B cell (primary cell): ENCODE measurements around the gene CDC42BPB.

Experiments used
- EZH2 ChIP-seq: IDR thresholded peaks from 2 replicates; pipeline ENCODE4 v1.6.1; 2012; ENCODE audit warnings: borderline replicate concordance, low read depth, mild to moderate bottlenecking, moderate library complexity, low read length; ENCODE audit not compliant: insufficient read depth, poor library complexity, severe bottlenecking
- TF ChIP-seq, protein P1 (sequence below): fragments of 200-600 bp; IDR thresholded peaks from one replicate; pipeline ENCODE4 v1.8.0; 2022; ENCODE audit warnings: antibody characterized with exemption, mild to moderate bottlenecking

DNA sequence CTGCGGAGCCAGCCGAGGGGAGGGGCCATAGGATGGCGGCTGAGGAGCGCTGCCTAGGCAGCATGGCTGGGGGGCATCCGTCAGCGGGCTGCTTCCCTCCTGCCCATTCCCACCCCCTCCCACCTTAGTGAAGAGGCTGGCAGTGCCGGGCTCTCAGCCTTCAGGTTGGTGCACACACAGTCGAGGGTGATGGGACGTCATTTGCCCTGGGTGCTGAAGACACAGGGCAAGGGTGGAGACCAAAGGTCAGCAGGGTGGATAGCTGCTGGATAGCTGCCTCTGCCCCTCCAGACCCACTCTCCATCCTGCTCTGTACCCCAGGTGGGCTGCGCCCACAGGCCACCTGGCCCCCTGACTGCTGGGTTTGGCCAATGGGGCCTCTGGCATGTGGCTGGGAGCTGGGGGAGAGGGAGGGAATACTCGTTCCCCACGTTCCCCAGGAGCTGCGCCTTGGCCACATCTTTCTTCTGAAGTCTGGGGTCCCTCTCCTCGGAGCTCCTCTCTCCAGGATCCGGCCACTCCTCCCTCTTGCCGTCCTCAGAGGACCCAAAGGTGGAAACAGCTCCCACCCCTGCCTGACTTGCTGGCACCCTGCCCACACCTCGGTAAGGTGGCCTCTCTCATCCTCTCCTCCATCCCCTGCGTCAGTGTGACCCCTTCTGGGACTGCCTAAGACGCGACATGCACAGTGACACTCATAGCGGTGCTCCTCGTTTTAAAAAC, 11.2 kb upstream of the CDC42BPB start:
- TF ChIP-seq, protein P1, sequence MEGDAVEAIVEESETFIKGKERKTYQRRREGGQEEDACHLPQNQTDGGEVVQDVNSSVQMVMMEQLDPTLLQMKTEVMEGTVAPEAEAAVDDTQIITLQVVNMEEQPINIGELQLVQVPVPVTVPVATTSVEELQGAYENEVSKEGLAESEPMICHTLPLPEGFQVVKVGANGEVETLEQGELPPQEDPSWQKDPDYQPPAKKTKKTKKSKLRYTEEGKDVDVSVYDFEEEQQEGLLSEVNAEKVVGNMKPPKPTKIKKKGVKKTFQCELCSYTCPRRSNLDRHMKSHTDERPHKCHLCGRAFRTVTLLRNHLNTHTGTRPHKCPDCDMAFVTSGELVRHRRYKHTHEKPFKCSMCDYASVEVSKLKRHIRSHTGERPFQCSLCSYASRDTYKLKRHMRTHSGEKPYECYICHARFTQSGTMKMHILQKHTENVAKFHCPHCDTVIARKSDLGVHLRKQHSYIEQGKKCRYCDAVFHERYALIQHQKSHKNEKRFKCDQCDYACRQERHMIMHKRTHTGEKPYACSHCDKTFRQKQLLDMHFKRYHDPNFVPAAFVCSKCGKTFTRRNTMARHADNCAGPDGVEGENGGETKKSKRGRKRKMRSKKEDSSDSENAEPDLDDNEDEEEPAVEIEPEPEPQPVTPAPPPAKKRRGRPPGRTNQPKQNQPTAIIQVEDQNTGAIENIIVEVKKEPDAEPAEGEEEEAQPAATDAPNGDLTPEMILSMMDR, result no peak
- TF ChIP-seq EZH2, result no peak
